GM12874 (cell line): ENCODE results near the gene SENP6.

Experiments used
- TF ChIP-seq, protein P1 (sequence below): IDR thresholded peaks from 2 replicates; pipeline ENCODE4 v1.5.1; 2011; ENCODE audit warnings: low read depth, mild to moderate bottlenecking, control low read depth, low read length, moderate library complexity; ENCODE audit not compliant: insufficient read depth

The SENP6 gene

GRCh38 chr6:75612434-75612833, 10.8 kb downstream of the SENP6 start:
- TF ChIP-seq, protein P1, sequence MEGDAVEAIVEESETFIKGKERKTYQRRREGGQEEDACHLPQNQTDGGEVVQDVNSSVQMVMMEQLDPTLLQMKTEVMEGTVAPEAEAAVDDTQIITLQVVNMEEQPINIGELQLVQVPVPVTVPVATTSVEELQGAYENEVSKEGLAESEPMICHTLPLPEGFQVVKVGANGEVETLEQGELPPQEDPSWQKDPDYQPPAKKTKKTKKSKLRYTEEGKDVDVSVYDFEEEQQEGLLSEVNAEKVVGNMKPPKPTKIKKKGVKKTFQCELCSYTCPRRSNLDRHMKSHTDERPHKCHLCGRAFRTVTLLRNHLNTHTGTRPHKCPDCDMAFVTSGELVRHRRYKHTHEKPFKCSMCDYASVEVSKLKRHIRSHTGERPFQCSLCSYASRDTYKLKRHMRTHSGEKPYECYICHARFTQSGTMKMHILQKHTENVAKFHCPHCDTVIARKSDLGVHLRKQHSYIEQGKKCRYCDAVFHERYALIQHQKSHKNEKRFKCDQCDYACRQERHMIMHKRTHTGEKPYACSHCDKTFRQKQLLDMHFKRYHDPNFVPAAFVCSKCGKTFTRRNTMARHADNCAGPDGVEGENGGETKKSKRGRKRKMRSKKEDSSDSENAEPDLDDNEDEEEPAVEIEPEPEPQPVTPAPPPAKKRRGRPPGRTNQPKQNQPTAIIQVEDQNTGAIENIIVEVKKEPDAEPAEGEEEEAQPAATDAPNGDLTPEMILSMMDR = no peak

DNA sequence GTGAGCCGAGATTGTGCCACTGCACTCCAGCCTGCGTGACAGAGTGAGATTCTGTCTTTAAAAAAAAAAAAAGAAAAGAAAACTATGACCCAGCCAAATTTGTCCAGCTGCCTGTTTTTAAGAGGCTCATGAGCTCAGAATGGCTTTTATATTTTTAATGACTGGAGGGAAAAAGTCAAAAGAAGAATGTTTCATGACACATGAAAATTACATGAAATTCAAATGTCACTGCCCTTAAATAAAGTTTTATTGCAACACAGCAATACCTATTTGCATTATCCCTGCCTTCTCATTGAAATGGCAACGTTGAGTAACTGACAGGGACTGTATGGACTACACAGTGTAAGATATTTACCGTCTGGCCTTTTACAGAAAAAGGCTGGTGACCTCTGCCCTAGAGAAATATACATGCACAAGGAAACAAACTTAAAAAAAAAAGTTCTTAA, 11.4 kb downstream of the SENP6 start:
- TF ChIP-seq, protein P1 = no peak

- TF ChIP-seq, protein P1 = no peak
Observed at GRCh38 chr6:75618437-75618836, 16.8 kb downstream of the SENP6 start.

- TF ChIP-seq, protein P1 = no peak
Observed at GRCh38 chr6:75619230-75619899, 17.7 kb downstream of the SENP6 start.

DNA sequence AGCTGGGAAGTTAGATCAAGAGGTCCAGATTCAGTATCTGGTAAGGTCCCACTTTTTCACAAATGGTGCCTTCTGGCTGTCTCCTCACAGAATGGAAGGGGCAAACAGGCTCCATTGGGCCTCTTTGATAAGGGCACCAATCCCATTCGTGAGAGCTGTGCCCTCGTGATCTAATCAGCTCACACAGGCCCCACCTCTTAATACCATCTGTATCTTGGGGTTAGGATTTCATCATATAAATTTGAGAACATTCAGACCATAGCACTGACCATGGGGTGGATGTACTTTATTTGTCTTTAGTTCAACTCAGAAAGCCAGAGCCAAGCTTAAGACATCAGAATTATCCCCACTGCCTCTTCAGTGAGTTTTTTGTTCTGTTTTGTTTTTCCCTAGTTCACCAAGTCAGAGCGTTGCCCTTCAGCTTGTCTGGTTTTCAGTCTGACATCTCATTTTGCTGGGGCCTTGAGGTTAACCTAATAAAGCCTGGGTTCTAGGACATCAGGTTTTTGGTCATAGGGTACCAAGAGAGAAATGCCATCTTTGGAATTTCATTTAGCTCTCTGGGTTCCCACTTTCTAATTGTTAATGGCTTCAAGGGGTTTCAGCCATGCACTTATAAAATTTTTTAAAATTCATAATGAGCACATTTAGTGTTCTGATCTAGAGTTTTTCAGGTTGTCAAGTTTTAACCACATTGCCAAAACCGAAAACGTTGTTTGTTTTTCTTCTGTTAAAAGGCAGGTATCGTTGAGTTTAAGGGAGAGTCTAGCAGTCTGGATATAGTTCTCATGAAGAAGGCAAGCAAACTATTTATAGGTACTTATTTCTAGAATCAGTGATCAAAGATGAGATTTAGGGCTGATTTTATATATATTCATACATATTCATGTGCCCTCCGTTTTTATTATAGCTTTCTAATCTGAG, 19.0 kb downstream of the SENP6 start:
- TF ChIP-seq, protein P1 = no peak

DNA sequence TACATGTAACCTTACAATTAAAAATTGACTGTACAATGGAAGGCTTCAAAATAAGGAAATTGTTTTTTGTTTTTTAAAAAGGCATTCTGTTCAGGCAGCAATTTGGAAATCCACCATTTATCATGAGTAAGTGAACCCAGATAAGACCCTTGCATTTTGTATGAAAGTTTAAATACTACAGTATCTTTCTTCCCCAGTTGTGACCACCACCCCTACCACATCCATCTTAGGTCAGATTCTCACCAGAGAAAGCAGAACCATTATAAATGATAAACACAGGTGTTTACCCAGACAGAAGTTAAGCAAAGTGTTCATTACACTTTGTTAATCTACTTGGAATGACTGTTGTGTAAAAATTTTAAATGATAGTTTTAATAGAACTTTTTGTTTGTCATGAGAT, 20.2 kb downstream of the SENP6 start:
- TF ChIP-seq, protein P1 = no peak

GRCh38 chr6:75623491-75623890, 21.8 kb downstream of the SENP6 start:
- TF ChIP-seq, protein P1 = no peak
